Dermis microvascular lymphatic vessel endothelial cell (primary cell): Measurements from ENCODE around the gene PHACTR3. TPM values are rescaled to one million over a fixed set of nuclear protein-coding genes. Genes with fewer than 3 reads are reported as not detected.

Experiments used
- DNase-seq, 2 donors: peaks; one replicate each; pipeline versions ENCODE4 v3.0.0 to v3.0.0-alpha.2; 2010; ENCODE audit warnings: low read depth in 2 of 2
- total RNA-seq: library from RNA; depleted of rRNA; stranded (reverse); fragments of >200 nt; gene quantifications from 2 replicates; pipeline ENCODE4 v1.2.1, GENCODE V29; 2014

Gene PHACTR3
- total RNA-seq, 1 donor from 2014 or later = 2.4 TPM

DNA sequence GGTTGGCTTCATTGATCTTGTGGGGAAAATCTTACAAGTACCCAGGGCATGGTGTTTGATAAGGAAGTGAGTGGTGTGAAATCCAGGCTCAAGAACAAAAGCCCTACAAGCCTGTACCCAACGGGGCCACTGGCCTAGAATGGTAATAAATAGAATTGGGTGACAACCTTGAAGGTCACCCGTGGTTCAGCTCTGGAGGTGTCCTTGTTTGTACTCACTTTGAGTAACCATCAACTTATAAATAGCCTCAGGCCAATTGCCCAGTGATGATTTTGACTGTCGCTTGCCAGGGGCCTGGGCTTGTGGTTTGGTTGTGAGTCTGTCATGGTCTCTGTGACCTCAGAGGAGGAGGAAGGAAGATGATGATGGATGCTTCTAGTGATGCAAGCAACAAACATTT lies 87.8 kb downstream of the PHACTR3 start:
- no peak for DNase-seq

DNA sequence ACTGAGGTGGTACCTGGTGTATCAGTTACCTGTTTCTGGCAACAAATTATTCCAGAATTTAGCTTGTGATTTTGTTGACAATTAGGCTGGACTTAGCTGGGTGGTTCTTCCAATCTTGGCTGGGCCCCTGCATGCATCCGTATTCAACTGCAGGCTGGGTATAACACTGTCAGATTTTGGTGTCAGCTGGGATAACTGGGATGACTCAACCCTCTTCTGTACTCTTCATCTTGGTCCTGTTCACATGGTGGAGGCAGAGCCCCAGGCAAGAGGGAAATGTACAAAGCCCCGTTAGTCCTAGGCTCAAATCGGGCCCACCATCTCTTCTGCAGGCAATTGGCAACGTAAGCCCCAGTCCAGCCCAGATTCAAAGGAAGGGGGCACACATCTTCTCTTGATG lies 89.2 kb downstream of the PHACTR3 start:
- DNase-seq = no peak

DNA sequence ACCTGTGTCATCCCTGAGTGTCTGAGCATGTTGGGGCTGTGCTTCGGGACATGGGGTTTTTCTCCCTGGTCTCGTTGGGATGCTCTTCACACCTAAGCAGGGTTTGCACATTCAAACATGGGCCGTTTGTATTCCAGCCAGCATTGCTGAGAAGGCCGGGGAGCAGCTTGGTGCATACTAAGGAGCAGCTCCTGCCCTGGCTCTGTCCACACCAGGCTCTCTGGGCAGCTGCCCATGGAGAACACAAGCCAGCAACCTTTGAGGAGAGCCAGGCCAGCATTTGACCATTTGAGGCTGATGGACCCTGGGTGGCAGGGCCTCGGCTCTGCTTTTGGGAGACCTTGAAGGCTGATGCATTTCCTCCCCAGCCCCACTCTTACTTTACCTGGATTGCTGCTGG lies 92.1 kb downstream of the PHACTR3 start:
- DNase-seq = no peak

DNA sequence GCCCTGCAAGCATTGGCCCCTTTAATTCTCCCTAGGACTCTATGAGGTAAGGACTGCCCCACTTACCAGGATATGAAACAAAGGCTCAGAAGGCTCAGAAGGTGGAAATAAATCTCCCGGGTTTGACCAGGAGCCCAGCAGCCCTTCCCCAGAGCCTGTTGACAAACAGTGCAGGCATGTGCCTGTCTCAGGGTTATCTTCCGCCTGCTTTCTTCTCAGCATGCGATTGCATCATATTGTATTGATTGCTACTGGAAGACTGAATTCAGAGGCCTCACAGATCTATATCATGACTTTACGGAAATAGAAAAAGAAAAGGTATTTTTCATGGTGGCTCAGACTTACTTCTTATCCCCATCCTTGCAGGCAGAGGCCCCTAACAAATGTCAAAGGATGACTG lies 92.7 kb downstream of the PHACTR3 start:
- no peak for DNase-seq

DNA sequence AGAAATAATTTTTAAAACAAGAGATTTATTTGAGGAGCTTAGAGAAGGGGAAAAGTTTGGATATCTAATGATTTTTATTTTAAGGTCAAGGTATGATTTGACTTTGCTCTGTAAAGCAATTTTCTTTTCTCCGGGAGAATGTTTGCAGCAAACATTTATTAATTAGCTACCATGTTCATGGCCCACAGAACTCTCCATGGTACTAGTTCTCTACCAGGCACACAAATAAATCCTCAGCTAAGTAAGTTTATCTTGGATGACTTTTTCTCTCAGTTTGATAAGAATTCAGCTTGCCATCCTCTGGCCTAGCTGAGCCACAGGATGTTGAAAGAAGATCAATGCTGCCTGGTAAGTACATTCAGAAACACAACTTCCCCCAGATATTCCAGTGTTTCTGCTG lies 94.3 kb downstream of the PHACTR3 start:
- no peak for DNase-seq

DNA sequence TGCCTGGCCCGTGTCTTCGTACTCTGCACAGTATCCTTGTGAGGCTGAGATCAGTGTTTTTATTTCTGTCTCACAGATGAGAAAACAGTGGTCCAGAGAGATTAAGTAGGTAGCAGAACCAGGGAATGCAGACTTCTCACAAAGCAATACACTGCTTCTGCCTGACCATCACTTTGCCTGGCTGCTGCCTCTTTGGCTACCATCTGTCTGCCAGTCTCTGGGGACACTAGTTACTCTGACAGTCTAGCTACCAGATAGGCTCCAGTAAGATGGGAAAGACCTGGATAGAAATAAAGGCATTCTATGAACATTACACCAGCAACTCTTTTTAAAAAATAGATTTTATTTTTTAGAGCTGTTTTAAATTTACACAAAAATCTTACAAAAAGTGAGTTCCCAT lies 96.9 kb downstream of the PHACTR3 start:
- DNase-seq = no peak

DNA sequence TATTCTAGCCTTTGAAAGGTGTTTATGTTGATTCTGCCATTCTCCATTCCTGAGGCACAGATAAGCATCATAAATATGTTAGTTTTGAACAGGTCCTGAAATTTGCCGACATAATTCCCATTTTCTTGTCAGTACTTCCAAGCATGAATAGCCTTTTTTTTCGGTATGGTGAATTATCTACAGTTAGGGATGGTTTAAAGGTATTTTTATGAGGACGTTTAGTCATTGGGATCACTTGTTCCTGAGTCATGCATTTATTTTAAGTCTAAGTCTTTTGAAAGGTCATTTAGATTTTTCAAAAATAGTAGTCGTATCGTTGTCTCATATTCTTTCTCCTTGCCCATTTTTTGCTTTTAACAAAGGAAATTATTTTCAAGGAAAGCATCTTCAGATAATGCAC lies 98.7 kb downstream of the PHACTR3 start:
- no peak for DNase-seq

DNA sequence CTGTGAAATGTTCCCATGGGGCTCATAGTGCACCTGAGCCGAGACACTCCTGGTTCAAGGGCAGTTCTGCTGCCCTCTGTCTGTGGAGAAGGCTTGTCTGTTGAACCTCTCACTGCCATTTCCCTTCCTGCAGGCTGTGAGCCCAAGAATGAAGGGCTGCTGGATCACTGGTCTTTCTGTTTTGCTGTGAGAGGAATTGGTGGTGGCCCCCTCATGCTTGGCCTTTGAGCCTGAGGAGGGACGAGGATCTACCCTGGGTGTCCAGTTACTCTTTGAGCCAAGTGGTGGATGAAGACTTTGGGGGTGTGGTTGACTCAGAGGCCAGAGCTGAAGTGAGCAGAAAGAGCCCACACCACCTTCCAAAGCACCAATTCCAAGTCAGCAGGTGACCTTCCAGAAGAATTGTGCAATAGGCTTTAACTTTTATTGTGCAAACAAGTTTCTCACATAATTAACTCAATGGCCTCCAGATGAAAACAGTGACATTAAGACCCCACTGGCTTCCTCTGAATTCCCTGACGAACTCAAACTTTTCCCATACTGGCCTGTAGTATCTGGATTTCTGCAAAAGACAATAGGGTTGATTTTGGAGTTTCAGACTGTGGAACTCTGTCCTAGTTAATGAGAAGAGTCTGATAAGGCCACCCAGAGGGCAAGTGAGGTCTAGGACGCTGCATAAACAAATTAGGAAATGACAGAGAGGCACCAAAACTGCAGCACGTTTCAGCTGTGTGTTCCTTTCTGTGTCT lies 101.5 kb downstream of the PHACTR3 start:
- DNase-seq = no peak

DNA sequence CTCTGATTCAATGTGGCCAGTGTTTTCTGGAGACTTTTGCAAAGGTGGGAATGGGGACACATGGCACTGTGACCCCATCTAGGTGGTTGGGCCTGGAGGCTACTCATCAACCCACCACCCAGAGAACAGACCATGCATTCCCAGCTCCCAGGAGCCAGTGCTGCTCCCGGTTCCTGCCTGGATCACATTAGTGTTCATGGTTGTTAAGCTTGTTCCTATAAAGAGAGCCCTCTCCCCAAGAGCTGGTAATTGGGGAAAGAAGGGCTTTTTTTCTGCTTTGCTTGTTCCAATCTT lies 102.0 kb downstream of the PHACTR3 start:
- DNase-seq = no peak

DNA sequence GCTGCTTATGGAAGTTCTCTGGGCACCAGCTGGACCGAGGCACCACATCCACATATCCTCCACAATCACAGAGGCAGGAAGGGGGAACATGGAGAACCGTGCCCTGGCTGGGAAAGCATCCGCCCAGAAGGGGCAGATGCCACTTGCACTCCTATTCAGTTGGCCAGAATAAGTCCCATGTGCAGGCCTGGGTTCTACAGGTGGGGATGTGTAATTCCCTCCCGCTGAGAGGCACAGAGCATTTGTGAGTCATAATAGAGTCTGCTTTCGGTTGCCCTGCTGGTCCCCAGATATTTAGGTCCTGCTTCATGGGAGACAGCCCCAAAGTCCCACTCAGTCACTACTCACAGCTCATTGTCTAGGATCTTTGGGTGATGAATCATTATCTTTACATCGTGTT lies 104.0 kb downstream of the PHACTR3 start:
- no peak for DNase-seq

DNA sequence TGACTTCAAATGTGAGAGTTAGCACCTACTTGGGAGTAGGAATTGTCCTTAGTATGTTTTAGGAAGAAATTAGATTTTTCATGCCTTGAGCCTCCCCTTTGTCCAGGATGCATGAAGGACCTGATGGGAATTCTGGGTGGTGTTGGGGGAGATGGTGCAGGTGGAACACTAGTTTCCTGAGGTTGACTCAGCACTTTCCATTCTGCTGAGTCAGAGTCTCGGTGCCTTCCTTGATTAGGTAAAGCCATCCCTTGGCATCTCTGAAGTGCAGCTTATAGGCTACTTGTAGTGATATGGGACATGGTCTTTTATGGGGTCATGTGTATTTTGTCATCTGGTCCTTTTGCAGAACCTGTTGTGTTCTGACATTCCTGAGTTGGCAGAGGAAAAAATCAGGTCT lies 105.3 kb downstream of the PHACTR3 start:
- no peak for DNase-seq

DNA sequence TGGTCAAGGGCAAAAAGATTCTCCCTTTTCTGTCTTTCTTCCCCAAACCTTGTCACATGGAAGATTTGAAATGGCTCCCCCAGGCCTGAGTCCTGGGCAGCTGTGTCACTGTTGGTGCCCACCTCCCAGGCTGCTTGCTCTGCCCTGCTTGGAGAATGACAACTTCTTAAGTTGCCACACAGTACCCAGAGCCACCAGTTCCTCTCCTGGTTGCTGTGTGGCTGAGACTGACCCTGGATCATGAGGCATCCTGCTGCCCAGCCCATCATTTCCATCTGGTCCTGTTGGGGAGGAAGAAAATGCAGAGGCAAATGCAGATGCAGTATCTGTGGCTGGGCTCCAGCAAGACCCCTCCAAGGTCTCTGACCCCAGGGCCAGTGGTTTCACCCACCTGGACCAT lies 113.7 kb downstream of the PHACTR3 start:
- DNase-seq = no peak

DNA sequence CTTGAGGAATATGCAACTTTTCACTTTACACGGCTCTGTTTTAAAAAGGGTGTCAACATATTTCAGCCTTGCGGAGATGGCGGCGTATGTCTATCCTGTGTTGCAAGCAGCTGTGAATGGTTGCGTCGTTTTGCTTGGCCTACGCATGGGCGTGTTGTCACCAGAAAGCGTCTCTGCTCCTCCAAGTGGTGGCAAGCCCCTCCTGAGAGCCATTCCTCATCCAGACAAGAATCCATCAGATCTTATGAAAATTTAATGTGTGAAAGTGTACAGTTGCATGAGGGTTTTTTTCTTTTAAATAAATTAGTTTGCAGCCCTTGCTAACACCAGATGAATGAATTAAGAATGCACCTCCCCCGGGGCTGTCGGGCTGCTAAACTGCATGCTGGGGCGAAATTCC lies 114.4 kb downstream of the PHACTR3 start:
- no peak for DNase-seq

DNA sequence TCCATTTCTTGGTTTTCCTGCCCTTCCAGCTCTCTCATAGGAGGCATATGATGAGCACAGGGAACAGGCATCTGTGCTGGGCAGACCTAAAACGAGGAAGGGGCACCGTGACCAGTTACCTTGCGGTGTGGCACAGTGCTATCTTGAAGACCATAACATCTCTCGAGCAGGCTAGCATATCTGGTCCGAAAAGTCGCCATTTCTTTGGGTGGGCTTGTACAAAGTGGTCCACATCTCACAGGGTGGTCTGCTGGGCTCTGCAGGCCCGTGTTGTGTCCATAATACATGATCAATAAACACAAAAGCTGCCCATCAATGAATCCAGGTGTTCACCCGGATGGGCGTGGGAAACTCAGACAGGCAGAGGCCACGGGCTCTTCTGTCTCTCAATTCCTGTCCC lies 115.7 kb downstream of the PHACTR3 start:
- DNase-seq = no peak

DNA sequence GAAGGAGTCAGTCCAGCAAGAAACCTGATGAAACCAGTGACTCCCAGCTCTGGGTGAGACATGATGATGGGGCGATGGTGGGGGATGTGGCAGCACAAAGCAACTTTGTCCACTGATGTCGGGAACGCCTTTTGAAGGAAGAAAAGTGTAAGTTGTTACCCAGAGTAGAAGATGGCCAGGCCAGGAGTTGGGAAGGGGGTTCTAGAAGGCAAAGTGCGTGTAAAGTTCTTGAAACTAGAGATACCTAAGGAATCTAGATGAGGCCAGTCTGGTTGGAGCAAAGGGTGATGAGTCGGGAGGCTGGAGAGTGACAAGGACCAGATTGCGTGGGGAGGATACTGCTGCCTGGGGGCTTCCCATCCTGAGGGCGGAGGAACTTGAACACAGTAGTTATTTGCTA lies 117.0 kb downstream of the PHACTR3 start:
- no peak for DNase-seq

DNA sequence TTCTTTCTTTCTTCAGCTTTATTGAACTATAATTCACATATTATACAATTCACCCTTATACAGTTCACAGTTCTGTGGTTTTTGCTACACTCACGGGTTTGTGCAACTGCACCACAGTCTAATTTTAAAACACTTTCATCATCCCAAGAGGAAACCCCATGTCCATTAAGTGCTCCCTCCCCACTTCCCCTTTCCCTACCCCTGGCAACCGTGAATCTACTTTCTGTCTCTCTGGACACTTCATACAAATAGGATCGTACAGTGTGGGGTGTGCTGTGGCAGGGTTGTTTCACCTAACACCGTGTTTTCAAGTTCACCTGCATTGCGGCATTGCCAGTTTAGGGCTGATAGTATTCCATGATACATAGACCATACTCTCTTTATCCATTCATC lies 118.8 kb downstream of the PHACTR3 start:
- DNase-seq = no peak

DNA sequence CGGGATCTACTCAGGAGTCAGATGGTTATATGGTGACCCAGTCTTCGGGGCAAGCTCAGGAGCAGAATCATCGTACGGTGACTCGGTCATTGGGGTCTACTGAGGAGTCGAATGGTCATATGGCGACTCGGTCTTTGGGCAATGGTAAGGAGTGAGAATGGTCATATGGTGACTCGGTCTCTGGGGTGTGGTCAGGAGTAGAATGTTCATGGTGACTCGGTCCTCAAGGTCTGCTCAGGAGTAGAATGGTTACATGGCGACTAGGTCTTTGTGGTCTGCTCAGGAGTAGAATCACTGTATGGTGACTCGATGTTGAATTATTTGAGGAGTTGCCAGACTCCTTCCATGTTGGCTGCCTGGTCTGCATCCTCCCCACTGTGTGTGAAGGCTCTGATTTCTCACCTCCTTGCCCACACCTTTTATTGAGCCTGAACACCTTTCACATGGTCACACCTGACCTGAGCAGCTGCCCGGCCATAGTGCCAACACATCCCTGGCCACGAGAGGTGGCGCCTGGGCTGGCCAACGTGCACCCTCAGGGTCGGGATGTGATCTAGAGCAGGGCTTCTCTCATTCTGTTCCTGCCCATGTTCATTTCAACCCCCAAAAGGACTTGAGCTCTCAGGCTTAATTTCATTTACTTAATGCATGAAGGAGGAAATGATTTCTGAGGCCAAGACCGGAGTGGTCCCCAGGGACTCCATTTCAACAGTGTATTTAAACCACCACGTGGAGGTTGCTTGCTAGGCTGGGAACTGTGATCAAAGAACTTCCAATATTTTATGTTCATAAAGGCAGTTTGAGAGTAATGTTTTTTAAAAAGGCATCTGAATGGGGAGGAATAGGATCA lies 119.5 kb downstream of the PHACTR3 start:
- DNase-seq = no peak

DNA sequence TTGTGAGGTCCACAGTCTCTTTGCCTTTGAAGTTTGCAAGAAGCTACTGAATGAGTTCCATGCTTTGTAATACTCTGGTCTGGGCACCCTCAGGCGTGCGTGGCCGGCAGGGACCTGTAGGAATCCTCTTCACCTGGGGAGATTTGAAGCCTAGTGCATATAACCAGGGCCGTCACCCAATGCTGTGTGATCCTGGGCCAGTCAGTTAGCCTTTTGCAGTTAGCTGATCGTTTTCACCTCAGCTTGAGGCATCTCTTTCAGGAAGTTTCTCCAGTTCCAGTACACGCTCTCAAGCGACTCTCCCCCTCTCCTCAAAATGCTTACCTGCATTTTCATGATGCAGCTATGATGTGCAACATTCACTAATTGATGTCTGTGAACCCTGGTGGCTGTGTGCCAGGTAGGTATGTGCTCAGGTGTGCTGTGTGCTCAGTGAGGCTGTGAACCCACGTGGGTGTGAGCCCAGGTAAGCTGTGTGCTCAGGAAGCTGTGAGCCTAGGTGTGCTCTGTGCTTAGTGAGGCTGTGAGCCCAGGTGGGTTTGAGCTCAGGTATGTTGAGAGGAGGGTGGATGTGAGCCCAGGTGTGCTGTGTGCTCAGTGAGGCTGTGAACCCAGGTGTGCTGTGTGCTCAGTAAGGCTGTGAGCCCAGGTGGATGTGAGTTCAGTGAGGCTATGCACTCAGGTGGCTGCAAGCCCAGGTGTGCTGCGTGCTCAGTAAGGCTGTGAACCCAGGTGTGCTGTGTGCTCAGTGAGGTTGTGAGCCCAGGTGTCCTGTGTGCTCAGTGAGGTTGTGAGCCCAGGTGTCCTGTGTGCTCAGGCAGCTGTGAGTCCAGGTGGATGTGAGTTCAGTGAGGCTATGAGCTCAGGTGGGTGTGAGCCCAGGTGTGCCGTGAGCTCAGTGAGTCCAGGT lies 120.4 kb downstream of the PHACTR3 start:
- DNase-seq = no peak

DNA sequence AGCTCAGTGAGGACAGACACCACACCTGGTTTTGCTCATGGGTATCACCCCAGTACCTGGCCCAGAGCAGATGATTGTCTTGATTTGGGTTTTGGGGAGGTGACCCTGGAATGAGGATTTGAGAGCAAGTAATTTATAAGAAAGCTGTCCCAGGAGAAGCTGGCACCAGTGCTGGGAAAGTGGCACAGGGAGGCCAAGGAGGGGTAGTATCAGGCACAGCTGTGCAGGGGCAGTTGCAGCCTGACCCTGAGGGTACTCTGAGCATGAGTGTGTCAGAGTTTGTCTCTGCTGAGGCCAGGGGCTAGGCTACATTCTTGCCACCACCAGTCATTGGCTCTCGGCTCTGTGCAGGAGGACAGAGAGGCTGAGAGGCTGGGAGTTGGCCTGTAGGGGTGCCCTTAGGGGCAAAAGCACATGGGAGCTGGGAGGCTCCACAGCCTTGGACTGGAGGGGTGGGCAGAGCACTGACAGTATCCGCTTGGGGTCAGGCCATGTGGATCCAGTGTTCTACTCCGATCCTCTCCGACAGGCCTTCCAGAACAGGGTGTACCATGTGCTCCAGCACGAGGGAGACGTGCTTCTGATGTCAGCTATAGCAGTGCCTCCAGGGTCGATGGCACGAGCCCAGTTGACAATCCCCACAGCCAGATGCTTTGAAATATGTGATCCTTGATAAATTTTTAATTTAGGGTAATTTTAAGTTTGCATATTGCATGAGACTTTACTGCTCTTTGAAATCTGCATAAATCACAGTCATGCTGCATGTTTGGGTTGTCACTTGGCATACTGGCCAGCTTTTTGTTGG lies 121.3 kb downstream of the PHACTR3 start:
- DNase-seq = no peak

DNA sequence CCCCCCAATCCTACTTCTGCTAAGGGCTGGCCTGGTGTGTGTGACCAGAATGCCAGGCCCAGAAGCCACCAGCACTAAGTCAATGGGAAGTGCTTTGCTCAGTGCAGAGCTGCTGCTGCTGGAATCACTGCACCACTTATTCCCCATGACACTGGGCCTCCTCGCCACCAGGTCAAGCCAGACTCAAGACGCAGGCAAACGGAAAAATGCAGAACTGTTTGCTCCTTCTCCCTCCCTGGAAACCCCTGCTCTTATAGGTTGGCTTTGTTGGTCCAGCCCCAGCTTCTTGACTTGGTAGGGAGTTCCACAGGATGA lies 121.9 kb downstream of the PHACTR3 start:
- no peak for DNase-seq

DNA sequence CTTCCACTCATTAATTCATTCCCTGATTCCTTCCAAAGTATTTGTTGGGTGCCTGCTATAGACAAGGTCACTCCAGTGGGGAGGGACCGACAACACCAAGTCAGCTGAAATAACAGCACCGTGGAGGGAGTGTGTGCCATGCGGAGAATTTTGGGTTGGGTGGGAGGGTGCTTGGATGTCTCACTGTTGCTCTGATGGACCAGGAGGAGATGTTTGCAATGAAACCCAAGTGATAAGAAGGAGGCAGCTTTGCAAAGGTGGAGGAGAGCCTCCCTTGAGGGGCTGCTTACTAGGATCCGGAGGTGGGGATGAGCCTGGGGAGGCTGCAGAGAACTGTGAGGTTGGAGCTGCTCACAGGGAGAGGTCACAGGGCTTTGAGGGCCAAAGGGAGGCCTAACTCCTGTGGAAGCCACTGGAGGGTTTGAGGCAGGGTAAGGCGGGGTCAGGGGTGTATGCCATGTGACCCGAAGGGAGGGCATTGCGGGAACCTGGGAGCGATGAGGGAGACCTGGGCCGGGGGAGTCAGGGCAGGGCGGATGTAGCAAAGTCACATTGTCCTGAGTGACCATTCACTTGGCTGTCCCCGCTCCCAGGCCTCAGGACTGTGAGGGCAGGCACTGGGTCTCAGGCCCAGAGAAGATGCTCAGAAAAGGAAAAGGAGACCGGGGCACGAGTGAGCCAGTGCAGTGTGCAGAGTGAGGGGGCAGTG lies 124.5 kb downstream of the PHACTR3 start:
- DNase-seq = no peak
